ENCODE data around the gene EPHB6. TPM values are rescaled to one million over a fixed set of nuclear protein-coding genes. Genes with fewer than 3 reads are reported as not detected.

The EPHB6 gene
- total RNA-seq, 1 donor: 8.3 TPM

- Histone ChIP-seq H3K27me3 (ENCODE audit: insufficient read depth, low read length) (no peaks in the 10 kb centered on the region), H3K4me1 (ENCODE audit: insufficient read depth, low read length) (no peaks in the 10 kb centered on the region), H3K4me3 (ENCODE audit: low read length) (no peak overlapping the region)
These were observed 34.9 kb downstream of the EPHB6 start for GRCh38 chr7:142889816-142890215.

DNA sequence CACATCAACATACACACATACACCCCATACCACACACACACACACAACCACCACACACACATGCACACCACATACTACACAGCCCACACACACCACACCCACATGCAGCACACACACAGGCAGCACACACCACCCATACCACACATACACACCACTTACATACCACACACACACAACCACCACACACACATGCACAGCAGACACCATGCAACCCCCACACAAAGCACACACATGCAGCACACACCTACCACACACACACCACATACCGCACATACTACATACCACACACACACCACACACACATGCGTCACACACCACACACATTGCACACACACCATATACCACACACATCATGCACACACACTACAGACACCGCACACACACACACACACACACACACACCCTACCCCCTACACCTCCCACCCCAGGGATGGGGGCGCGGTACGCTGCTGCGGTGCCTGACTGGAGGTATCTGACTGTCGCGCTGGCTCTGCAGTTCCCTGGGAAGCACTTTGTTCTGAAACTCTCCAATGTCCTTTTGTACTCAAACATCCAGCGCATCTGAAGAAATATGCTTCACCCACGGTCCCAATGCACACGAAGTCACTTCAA lies 36.1 kb downstream of the EPHB6 start:
- H3K4me3 ChIP-seq (ENCODE audit: low read length): no peak overlapping the region
- no peaks in the 10 kb centered on the region for H3K9me3 ChIP-seq (ENCODE audit: low read depth, low read length)
- H3K4me1 ChIP-seq (ENCODE audit: insufficient read depth, low read length): no peaks in the 10 kb centered on the region
- no peaks in the 10 kb centered on the region for H3K27me3 ChIP-seq (ENCODE audit: insufficient read depth, low read length)

More at GRCh38 chr7:142889816-142890215, 34.9 kb downstream of the EPHB6 start:
- no peaks in the 10 kb centered on the region for H3K9me3 ChIP-seq (ENCODE audit: low read depth, low read length)

DNA sequence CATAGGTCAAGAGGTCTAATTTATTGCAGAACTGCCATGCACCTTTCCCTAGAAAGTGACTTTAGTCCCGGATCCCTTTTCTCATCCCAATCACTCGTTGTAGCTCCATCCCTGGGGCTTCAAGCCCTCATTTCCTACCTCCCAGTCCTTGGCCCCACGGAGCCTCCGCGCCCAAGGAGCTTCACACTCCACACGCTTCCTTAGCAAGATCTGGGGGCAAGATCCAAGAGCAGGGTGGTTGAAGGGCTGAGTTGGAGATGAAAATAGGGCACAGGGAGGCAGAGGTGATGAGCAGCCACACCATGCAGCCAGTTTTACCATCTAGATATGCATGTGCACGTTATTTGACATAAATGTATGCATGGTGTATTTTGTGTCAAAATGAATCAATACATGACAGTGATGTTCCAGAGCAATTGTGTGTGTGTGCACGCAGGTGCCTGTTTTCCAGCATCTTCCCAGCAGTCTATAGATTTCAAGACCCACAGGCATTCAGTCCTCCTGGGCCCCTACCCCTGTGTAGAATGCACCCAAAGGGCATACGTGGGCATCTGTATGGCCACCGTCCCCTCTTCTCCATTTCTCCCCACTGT lies 36.7 kb downstream of the EPHB6 start:
- Histone ChIP-seq H3K27me3 (ENCODE audit: insufficient read depth, low read length) (no peaks in the 10 kb centered on the region), H3K4me3 (ENCODE audit: low read length) (no peak overlapping the region), H3K4me1 (ENCODE audit: insufficient read depth, low read length) (no peaks in the 10 kb centered on the region), H3K9me3 (ENCODE audit: low read depth, low read length) (no peaks in the 10 kb centered on the region)

DNA sequence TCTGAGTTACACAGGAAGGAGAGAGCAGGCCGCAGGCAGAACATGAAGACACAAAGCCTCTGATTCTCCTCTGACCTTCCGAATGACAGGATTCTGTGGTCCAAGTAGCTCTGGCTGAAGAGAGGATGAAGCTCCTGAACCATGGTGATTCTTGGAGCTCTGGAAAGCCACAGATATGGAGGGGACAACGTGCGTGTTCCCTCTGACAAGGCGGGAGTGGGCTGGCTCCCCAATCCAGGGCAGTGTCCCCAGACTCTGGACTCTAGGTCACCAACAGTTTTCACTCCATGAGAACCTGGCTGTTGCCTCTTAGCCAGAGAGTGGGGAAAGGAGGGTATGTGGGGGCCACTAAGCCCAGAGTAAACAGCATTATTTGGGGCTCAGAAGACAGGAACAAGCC lies 38.1 kb downstream of the EPHB6 start:
- no peaks in the 10 kb centered on the region for H3K9me3 ChIP-seq (ENCODE audit: low read depth, low read length)
- H3K4me3 ChIP-seq (ENCODE audit: low read length): no peak overlapping the region
- no peaks in the 10 kb centered on the region for H3K27me3 ChIP-seq (ENCODE audit: insufficient read depth, low read length)
- H3K4me1 ChIP-seq (ENCODE audit: insufficient read depth, low read length): no peaks in the 10 kb centered on the region

DNA sequence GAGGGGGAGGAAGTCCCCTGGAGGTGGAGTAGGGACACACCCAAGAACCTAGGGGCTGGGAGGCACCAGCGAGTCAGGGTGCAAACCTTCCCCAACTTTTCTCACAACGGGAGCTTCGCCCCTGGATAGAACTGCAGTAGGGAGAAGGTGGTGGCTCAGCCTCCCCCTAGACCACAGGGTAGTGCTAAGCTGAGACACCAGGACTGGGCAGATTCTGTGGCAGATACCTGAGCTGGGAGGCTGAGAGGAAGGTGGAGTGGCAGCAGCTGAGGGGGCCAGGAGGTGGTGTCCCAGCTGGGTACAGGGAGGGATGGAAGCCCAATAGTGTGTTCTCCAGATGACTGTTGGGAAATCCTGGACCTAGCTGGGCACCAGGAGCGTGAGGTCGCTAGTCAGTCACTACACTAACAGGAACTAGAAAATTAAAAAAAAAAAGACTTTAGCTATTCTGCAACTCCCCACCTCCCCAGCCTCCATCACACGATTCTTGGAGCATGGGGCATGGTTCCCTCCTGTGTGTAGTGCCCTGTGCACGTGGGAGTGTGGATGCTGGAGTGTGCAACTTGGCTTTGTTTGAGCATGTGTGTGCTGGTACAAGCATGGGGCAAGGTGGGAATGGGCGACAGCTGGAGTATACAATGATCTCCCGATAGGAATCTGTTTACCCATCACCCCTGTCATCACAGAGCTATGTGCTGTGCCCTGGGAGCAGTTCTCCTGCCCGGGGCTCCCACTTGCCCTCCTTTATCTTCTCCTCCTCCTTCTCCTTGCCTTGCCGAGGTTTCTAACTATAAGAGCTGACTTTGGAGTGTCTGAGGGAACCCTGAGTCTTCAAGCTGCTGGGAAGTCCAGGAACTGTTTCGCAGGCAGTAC lies 39.5 kb downstream of the EPHB6 start:
- Histone ChIP-seq H3K27me3 (ENCODE audit: insufficient read depth, low read length) (no peaks in the 10 kb centered on the region), H3K4me3 (ENCODE audit: low read length) (no peak overlapping the region), H3K4me1 (ENCODE audit: insufficient read depth, low read length) (no peaks in the 10 kb centered on the region), H3K9me3 (ENCODE audit: low read depth, low read length) (no peaks in the 10 kb centered on the region)

GRCh38 chr7:142894985-142895593 lies 40.2 kb downstream of the EPHB6 start:
- no peaks in the 10 kb centered on the region for H3K27me3 ChIP-seq (ENCODE audit: insufficient read depth, low read length)
- H3K9me3 ChIP-seq (ENCODE audit: low read depth, low read length): no peaks in the 10 kb centered on the region
- H3K4me1 ChIP-seq (ENCODE audit: insufficient read depth, low read length): no peaks in the 10 kb centered on the region
- H3K4me3 ChIP-seq (ENCODE audit: low read length): no peak overlapping the region

- no peaks in the 10 kb centered on the region for H3K27me3 ChIP-seq (ENCODE audit: insufficient read depth, low read length)
- H3K9me3 ChIP-seq (ENCODE audit: low read depth, low read length): no peaks in the 10 kb centered on the region
- H3K4me1 ChIP-seq (ENCODE audit: insufficient read depth, low read length): no peaks in the 10 kb centered on the region
- H3K4me3 ChIP-seq (ENCODE audit: low read length): no peak overlapping the region
These were observed 41.3 kb downstream of the EPHB6 start for GRCh38 chr7:142896151-142896550.

GRCh38 chr7:142896741-142897379 lies 42.0 kb downstream of the EPHB6 start:
- H3K27me3 ChIP-seq (ENCODE audit: insufficient read depth, low read length): no peaks in the 10 kb centered on the region
- H3K4me1 ChIP-seq (ENCODE audit: insufficient read depth, low read length): no peaks in the 10 kb centered on the region
- H3K9me3 ChIP-seq (ENCODE audit: low read depth, low read length): no peaks in the 10 kb centered on the region
- H3K4me3 ChIP-seq (ENCODE audit: low read length): no peak overlapping the region

GRCh38 chr7:142897691-142898090 lies 42.8 kb downstream of the EPHB6 start:
- no peaks in the 10 kb centered on the region for H3K4me1 ChIP-seq (ENCODE audit: insufficient read depth, low read length)
- H3K4me3 ChIP-seq (ENCODE audit: low read length): no peak overlapping the region
- H3K27me3 ChIP-seq (ENCODE audit: insufficient read depth, low read length): no peaks in the 10 kb centered on the region
- H3K9me3 ChIP-seq (ENCODE audit: low read depth, low read length): no peaks in the 10 kb centered on the region

DNA sequence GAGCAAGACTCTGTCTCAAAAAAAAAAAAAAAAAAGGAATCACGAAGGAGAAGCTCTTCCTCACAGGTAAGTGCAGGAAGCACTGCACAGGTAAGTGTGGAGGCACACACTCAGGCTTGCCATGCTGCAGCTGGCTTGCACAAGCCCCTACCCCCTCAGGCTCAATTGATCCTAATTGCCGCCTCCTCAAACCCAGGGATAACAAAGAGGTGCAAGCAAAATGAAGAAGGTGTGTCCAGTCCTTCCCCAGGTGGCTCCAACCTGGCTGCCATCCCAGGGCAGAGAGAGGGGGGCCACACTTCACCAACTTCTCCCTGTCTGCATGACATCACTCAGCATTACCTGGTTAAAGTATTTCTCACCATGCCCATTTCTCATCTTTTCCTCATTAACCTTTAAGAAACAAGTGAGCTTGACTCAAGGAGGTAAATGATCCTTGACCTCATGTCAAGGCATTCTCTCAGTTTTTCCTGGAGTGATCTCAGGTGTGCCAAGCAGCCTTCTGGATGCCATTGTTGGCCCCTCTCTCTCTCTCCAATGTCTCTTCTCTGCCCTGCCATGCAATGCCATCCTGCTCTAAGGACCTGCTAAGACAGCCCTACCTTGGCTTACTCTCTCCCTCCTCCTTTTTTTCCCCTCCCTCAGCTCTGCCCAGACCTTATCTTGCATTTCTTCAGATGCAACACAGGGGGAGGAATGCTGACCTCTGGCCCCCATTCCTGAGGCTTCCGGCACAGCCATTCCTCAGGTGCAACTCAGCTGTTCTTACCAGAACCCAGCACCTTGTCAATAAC lies 43.7 kb downstream of the EPHB6 start:
- no peak overlapping the region for H3K4me3 ChIP-seq (ENCODE audit: low read length)
- no peaks in the 10 kb centered on the region for H3K9me3 ChIP-seq (ENCODE audit: low read depth, low read length)
- H3K27me3 ChIP-seq (ENCODE audit: insufficient read depth, low read length): no peaks in the 10 kb centered on the region
- H3K4me1 ChIP-seq (ENCODE audit: insufficient read depth, low read length): no peaks in the 10 kb centered on the region

DNA sequence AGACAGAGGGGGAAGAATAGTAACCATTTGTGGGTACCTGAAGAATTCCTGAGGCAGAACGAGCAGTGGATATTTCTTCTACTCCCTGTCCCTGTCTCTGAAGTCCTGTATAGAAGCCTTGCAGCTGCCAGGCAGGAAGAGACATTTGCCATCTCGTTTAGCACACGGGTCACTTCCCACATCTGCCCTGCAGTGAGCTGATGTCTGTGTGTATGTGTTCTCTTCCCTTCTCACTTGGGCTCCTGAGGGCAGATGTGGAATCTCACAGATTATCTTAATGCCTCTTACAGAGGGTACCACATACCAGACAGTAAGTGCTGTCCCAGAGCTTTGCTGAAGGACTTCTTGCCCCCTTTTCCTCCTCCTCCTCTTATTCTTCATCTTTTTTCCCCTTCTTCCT lies 44.8 kb downstream of the EPHB6 start:
- Histone ChIP-seq H3K4me3 (ENCODE audit: low read length) (no peak overlapping the region), H3K9me3 (ENCODE audit: low read depth, low read length) (peaks cover 5% of the 10 kb centered on the region), H3K4me1 (ENCODE audit: insufficient read depth, low read length) (no peaks in the 10 kb centered on the region), H3K27me3 (ENCODE audit: insufficient read depth, low read length) (no peaks in the 10 kb centered on the region)

GRCh38 chr7:142901426-142902259 lies 46.8 kb downstream of the EPHB6 start:
- H3K4me3 ChIP-seq (ENCODE audit: low read length): no peak overlapping the region
- H3K4me1 ChIP-seq (ENCODE audit: insufficient read depth, low read length): no peaks in the 10 kb centered on the region
- no peaks in the 10 kb centered on the region for H3K27me3 ChIP-seq (ENCODE audit: insufficient read depth, low read length)
- H3K9me3 ChIP-seq (ENCODE audit: low read depth, low read length): peaks cover 7% of the 10 kb centered on the region

- Histone ChIP-seq H3K27me3 (ENCODE audit: insufficient read depth, low read length) (no peaks in the 10 kb centered on the region), H3K9me3 (ENCODE audit: low read depth, low read length) (peaks cover 7% of the 10 kb centered on the region), H3K4me3 (ENCODE audit: low read length) (no peak overlapping the region), H3K4me1 (ENCODE audit: insufficient read depth, low read length) (peaks cover under 1% of the 10 kb centered on the region)
These were observed 49.3 kb downstream of the EPHB6 start for GRCh38 chr7:142904128-142904527.
